Activated CD4-positive, alpha-beta T cell treated with anti-CD3 and anti-CD28 coated beads for 1 hour (primary cell): Measurements from ENCODE around the gene ABR.
"Not testable (repeated sequence)": the region's sequence is repeated elsewhere in the genome, so short reads cannot be mapped to it uniquely, and the experiment has no call there.

ENCODE experiments used
- DNase-seq: peaks from one replicate; pipeline ENCODE4 v3.0.0-alpha.2; 2020

The ABR gene

GRCh38 chr17:1173432-1174262 lies 6.1 kb downstream of the ABR start:
- no peak for DNase-seq

- DNase-seq, result no peak
Observed at GRCh38 chr17:1171953-1172352, 7.8 kb downstream of the ABR start.

GRCh38 chr17:1170739-1171138 lies 9.0 kb downstream of the ABR start:
- no peak for DNase-seq

GRCh38 chr17:1169929-1170312 lies 9.9 kb downstream of the ABR start:
- no peak for DNase-seq

GRCh38 chr17:1169221-1169928 lies 10.4 kb downstream of the ABR start:
- no peak for DNase-seq

- no peak for DNase-seq
Observed at GRCh38 chr17:1168533-1169220, 11.1 kb downstream of the ABR start.

GRCh38 chr17:1166276-1166675 lies 13.5 kb downstream of the ABR start:
- DNase-seq, result no peak

- no peak for DNase-seq
Observed at GRCh38 chr17:1165836-1166235, 13.9 kb downstream of the ABR start.

- DNase-seq, result no peak
Observed at GRCh38 chr17:1164935-1165556, 14.7 kb downstream of the ABR start.

GRCh38 chr17:1162116-1162855 lies 17.5 kb downstream of the ABR start:
- DNase-seq, result no peak

GRCh38 chr17:1160591-1161390 lies 19.0 kb downstream of the ABR start:
- no peak for DNase-seq

- DNase-seq, result no peak
Observed at GRCh38 chr17:1159431-1160180, 20.2 kb downstream of the ABR start.

- no peak for DNase-seq
Observed at GRCh38 chr17:1158879-1159278, 20.9 kb downstream of the ABR start.

- DNase-seq, result no peak
Observed at GRCh38 chr17:1156864-1157263, 22.9 kb downstream of the ABR start.

- no peak for DNase-seq
Observed at GRCh38 chr17:1154704-1155103, 25.1 kb downstream of the ABR start.

GRCh38 chr17:1153795-1154546 lies 25.8 kb downstream of the ABR start:
- DNase-seq, result no peak

- not testable (repeated sequence) for DNase-seq
Observed at GRCh38 chr17:1152582-1152981, 27.2 kb downstream of the ABR start.

- DNase-seq, result no peak
Observed at GRCh38 chr17:1150863-1151600, 28.7 kb downstream of the ABR start.

- DNase-seq, result no peak
Observed at GRCh38 chr17:1149869-1150268, 29.9 kb downstream of the ABR start.
